GM23338 (cell line): ENCODE results near the gene BHLHE23. TPM values are rescaled to one million over a fixed set of nuclear protein-coding genes. Genes with fewer than 3 reads are reported as not detected.
A peak's percentile ranks its signal among the peaks of the same experiment; 100 is the strongest.

Experiments
- ATAC-seq: fragments of 200-7000 bp; cut with Tn5 transposase; 3 replicates; pipeline ENCODE4 v1.9.1; 2020
- DNase-seq: peaks from one replicate; pipeline ENCODE4 v3.0.0-alpha.2; 2015; ENCODE audit warnings: low spot score
- H2AFZ ChIP-seq: fragments of 200-600 bp; sonication (generic); 2 replicates; pipeline ENCODE4 v1.8.0; 2016; ENCODE audit warnings: antibody characterized with exemption, mild to moderate bottlenecking, moderate library complexity
- H3F3A ChIP-seq: fragments of 200-600 bp; sonication (generic); replicated peaks from 2 replicates; pipeline ENCODE4 v1.8.0; 2017; ENCODE audit warnings: antibody characterized with exemption, mixed run types, low read depth
- H3K27ac ChIP-seq: fragments of 200-600 bp; sonication (generic); 2 replicates; pipeline ENCODE4 v1.6.1; 2016; ENCODE audit warnings: low read depth
- H3K27me3 ChIP-seq: fragments of 200-600 bp; sonication (generic); 2 replicates; pipeline ENCODE4 v1.8.0; 2016; ENCODE audit warnings: mild to moderate bottlenecking, mixed run types, moderate library complexity; ENCODE audit not compliant: insufficient read depth
- H3K36me3 ChIP-seq: fragments of 200-600 bp; sonication (generic); 2 replicates; pipeline ENCODE4 v1.8.0; 2016; ENCODE audit warnings: mild to moderate bottlenecking; ENCODE audit not compliant: insufficient read depth
- H3K4me1 ChIP-seq: fragments of 200-600 bp; sonication (generic); 2 replicates; pipeline ENCODE4 v1.8.0; 2016; ENCODE audit warnings: mild to moderate bottlenecking, moderate library complexity; ENCODE audit not compliant: insufficient read depth
- H3K4me2 ChIP-seq: fragments of 200-600 bp; sonication (generic); 2 replicates; pipeline ENCODE4 v1.7.1; 2017; ENCODE audit warnings: mixed run types
- H3K4me3 ChIP-seq: fragments of 200-600 bp; sonication (generic); 2 replicates; pipeline ENCODE4 v1.6.1; 2016; ENCODE audit warnings: mixed run types
- H3K79me2 ChIP-seq: fragments of 200-600 bp; sonication (generic); replicated peaks from 2 replicates; pipeline ENCODE4 v1.8.0; 2017; ENCODE audit warnings: mild to moderate bottlenecking; ENCODE audit not compliant: insufficient read depth
- H3K9me2 ChIP-seq: fragments of 200-600 bp; sonication (generic); 2 replicates; pipeline ENCODE4 v1.8.0; 2017; ENCODE audit not compliant: insufficient read depth
- H4K20me1 ChIP-seq: fragments of 200-600 bp; sonication (generic); replicated peaks from 2 replicates; pipeline ENCODE4 v1.8.0; 2017; ENCODE audit warnings: mild to moderate bottlenecking; ENCODE audit not compliant: insufficient read depth
- H3K27ac Mint-ChIP-seq: 2 replicates; pipeline ENCODE4 v1.8.0; 2020; ENCODE audit warnings: inconsistent platforms, mild to moderate bottlenecking, moderate library complexity, mixed read lengths
- H3K27me3 Mint-ChIP-seq: 3 replicates; pipeline ENCODE4 v1.8.0; 2022; ENCODE audit warnings: low read depth, mild to moderate bottlenecking, moderate library complexity, mixed read lengths, inconsistent platforms; ENCODE audit not compliant: insufficient read depth, poor library complexity
- H3K36me3 Mint-ChIP-seq: 3 replicates; pipeline ENCODE4 v1.8.0; 2021; ENCODE audit warnings: low read depth, mild to moderate bottlenecking, inconsistent platforms, moderate library complexity, mixed read lengths
- H3K4me1 Mint-ChIP-seq: 3 replicates; pipeline ENCODE4 v1.8.0; 2020; ENCODE audit warnings: mild to moderate bottlenecking, inconsistent platforms, mixed read lengths
- H3K4me3 Mint-ChIP-seq: 3 replicates; pipeline ENCODE4 v1.8.0; 2021; ENCODE audit warnings: moderate library complexity, mild to moderate bottlenecking, inconsistent platforms, mixed read lengths
- H3K9me3 Mint-ChIP-seq: 3 replicates; pipeline ENCODE4 v1.8.0; 2020; ENCODE audit warnings: moderate library complexity, mild to moderate bottlenecking, inconsistent platforms, mixed read lengths
- CREB1 ChIP-seq: fragments of 250-450 bp; sonication (Bioruptor Pico); IDR thresholded peaks from 2 replicates; pipeline ENCODE4 v1.5.0; 2020; ENCODE audit warnings: low read depth, mild to moderate bottlenecking, moderate library complexity
- ETS1 ChIP-seq: IDR thresholded peaks from 2 replicates; pipeline ENCODE4 v1.6.1; 2016; ENCODE audit warnings: antibody characterized with exemption
- EZH2 ChIP-seq: fragments of 200-600 bp; sonication (generic); IDR thresholded peaks from one replicate; pipeline ENCODE4 v1.8.0; 2017; ENCODE audit warnings: antibody characterized with exemption, mild to moderate bottlenecking, low read depth; ENCODE audit not compliant: unreplicated experiment
- EZH2phosphoT487 ChIP-seq: fragments of 200-600 bp; sonication (generic); IDR thresholded peaks from one replicate; pipeline ENCODE4 v1.8.1; 2018; ENCODE audit warnings: antibody characterized with exemption; ENCODE audit not compliant: unreplicated experiment
- JUNB ChIP-seq: IDR thresholded peaks from one replicate; pipeline ENCODE4 v1.6.1; 2016; ENCODE audit warnings: antibody characterized with exemption; ENCODE audit not compliant: unreplicated experiment
- NANOG ChIP-seq: IDR thresholded peaks from 2 replicates; pipeline ENCODE4 v1.6.1; 2016; ENCODE audit warnings: antibody characterized with exemption, borderline replicate concordance
- REST ChIP-seq: IDR thresholded peaks from one replicate; pipeline ENCODE4 v1.6.1; 2018; ENCODE audit warnings: antibody characterized with exemption; ENCODE audit not compliant: unreplicated experiment
- STAT1 ChIP-seq: IDR thresholded peaks from one replicate; pipeline ENCODE4 v1.6.1; 2016; ENCODE audit warnings: antibody characterized with exemption; ENCODE audit not compliant: unreplicated experiment
- ZNF331 ChIP-seq: fragments of 250-450 bp; sonication (Bioruptor Pico); IDR thresholded peaks from 2 replicates; pipeline ENCODE4 v1.5.0; 2020; ENCODE audit warnings: low read depth, mild to moderate bottlenecking, moderate library complexity
- polyA plus RNA-seq: library from polyadenylated mRNA; unstranded; fragments of >200 nt; fragmentation: Nextera tagmentation; extraction: Ambion mirVana; gene quantifications from 2 replicates; pipeline ENCODE4 v1.2.1, GENCODE V29; 2016
- total RNA-seq: library from RNA; depleted of rRNA; stranded (reverse); fragments of >200 nt; shearing (Covaris generic); gene quantifications from 2 replicates; pipeline ENCODE4 v1.2.3, GENCODE V29; 2014

BHLHE23 gene
- total and polyA plus RNA-seq, 2 experiments from 2014 or later, result 0.52 to 5.0 TPM

DNA sequence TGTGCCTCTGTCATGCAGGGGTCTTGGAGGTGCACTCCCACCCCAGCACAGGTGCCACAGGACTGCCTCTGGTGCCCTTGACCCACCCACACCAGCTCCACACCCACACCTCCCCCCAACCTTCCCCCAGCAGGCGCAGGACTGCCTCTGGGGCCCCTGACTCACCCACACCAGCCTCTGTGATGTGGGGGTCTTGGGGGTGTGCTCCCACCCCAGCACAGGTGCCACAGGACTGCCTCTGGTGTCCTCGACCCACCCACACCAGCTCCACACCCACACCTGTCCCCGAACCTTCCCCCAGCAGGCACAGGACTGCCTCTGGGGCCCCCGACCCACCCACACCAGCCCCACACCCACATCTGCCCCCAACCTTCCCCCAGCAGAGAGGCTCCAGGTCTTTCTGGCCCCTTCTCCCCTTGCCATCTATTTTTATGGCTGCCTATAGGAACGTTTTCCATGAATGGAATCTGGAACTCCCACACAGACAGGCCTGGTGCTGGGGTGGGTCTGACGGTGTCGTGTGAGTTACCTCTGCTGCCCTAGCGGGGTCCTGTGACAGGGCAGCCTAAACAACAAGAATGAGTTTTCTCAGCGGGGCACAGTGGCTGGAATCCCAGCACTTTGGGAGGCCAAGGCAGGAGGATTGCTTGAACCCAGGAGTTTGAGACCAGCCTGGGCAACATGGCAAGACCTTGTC, 30.8 kb downstream of the BHLHE23 start (continued):
- no peak for TF ChIP-seq REST
- no peak for TF ChIP-seq ETS1
- TF ChIP-seq CREB1 (CRISPR knock-in tag), result no peak
- no peak for TF ChIP-seq JUNB
- TF ChIP-seq EZH2phosphoT487, result no peak
- no peak for TF ChIP-seq NANOG

- Mint-ChIP-seq H3K9me3 (peaks cover 2% of the 10 kb centered on the region; the same call in 2 of the 3 replicates), H3K27me3 (peaks cover 53% of the 10 kb centered on the region), H3K36me3 (no peaks in the 10 kb centered on the region; the same call in 2 of the 3 replicates), H3K4me3 (no peak overlapping the region), H3K27ac (no peak overlapping the region), H3K4me1 (peaks cover 45% of the 10 kb centered on the region)
- Histone ChIP-seq H3K4me3 (no peak overlapping the region), H4K20me1 (no peaks in the 10 kb centered on the region), H3K4me2 (peak overlapping the region; percentile 86), H3K27me3 (peaks cover 28% of the 10 kb centered on the region), H3K27ac (no peak overlapping the region), H3K79me2 (no peaks in the 10 kb centered on the region), H3K9me2 (no peaks in the 10 kb centered on the region), H3K4me1 (peaks cover 47% of the 10 kb centered on the region), H3F3A (peaks cover 13% of the 10 kb centered on the region; the same call in 1 of the 2 replicates), H3K36me3 (no peaks in the 10 kb centered on the region), H2AFZ (no peak overlapping the region)
- DNase-seq (no peak), ATAC-seq (no peak)
- TF ChIP-seq EZH2, result no peak
- TF ChIP-seq JUNB, result no peak
- TF ChIP-seq NANOG, result no peak
- TF ChIP-seq ETS1, result no peak
- TF ChIP-seq CREB1 (CRISPR knock-in tag), result no peak
- no peak for TF ChIP-seq EZH2phosphoT487
- no peak for TF ChIP-seq STAT1
- no peak for TF ChIP-seq ZNF331 (CRISPR knock-in tag)
These were observed 31.5 kb downstream of the BHLHE23 start for GRCh38 chr20:62975251-62975760.
